ENCODE results near the gene DYNLT2.

Gene DYNLT2

GRCh38 chr6:169738204-169738975 is 13.0 kb downstream of the DYNLT2 start:
- no peak for TF ChIP-seq CTCF (IDR thresholded peaks at IDR 0.05; ENCODE audit: low read depth, low read length)
- Histone ChIP-seq H3K9me3 (no peaks in the 10 kb centered on the region), H3K4me1 (no peaks in the 10 kb centered on the region), H3K4me3 (ENCODE audit: low read depth, low read length) (no peak overlapping the region), H3K36me3 (no peaks in the 10 kb centered on the region), H3K27me3 (no peaks in the 10 kb centered on the region)
- DNase-seq: peak; percentile 19

- Histone ChIP-seq H3K4me3 (ENCODE audit: low read depth, low read length) (no peak overlapping the region), H3K27me3 (no peaks in the 10 kb centered on the region), H3K9me3 (no peaks in the 10 kb centered on the region), H3K36me3 (no peaks in the 10 kb centered on the region), H3K4me1 (no peaks in the 10 kb centered on the region)
- DNase-seq: no peak
- TF ChIP-seq CTCF (IDR thresholded peaks at IDR 0.05; ENCODE audit: low read depth, low read length): no peak
Measured at GRCh38 chr6:169729961-169730360, 21.4 kb downstream of the DYNLT2 start.

GRCh38 chr6:169726963-169727362 is 24.4 kb downstream of the DYNLT2 start:
- TF ChIP-seq CTCF (IDR thresholded peaks at IDR 0.05; ENCODE audit: low read depth, low read length): no peak
- H3K4me1 ChIP-seq: peaks cover 2% of the 10 kb centered on the region; the same call in 1 of the 2 replicates

GRCh38 chr6:169726049-169726400 is 25.3 kb downstream of the DYNLT2 start:
- H3K4me1 ChIP-seq: peaks cover 5% of the 10 kb centered on the region; the same call in 1 of the 2 replicates
- DNase-seq: no peak
- no peaks in the 10 kb centered on the region for H3K9me3 ChIP-seq
- peak overlapping the region; percentile 85 for H3K4me3 ChIP-seq (ENCODE audit: low read depth, low read length)
- no peaks in the 10 kb centered on the region for H3K27me3 ChIP-seq
- TF ChIP-seq CTCF (IDR thresholded peaks at IDR 0.05; ENCODE audit: low read depth, low read length): no peak
- no peaks in the 10 kb centered on the region for H3K36me3 ChIP-seq

More at GRCh38 chr6:169726963-169727362, 24.4 kb downstream of the DYNLT2 start:
- no peak overlapping the region for H3K4me3 ChIP-seq (ENCODE audit: low read depth, low read length)
- H3K27me3 ChIP-seq: no peaks in the 10 kb centered on the region
- DNase-seq: no peak
- no peaks in the 10 kb centered on the region for H3K36me3 ChIP-seq
- H3K9me3 ChIP-seq: no peaks in the 10 kb centered on the region

GRCh38 chr6:169725125-169726048 is 26.0 kb downstream of the DYNLT2 start:
- TF ChIP-seq CTCF (IDR thresholded peaks at IDR 0.05; ENCODE audit: low read depth, low read length): no peak
- no peaks in the 10 kb centered on the region for H3K27me3 ChIP-seq
- H3K9me3 ChIP-seq: no peaks in the 10 kb centered on the region
- peak overlapping the region; percentile 85 for H3K4me3 ChIP-seq (ENCODE audit: low read depth, low read length)
- DNase-seq: peak; percentile 37
- no peaks in the 10 kb centered on the region for H3K36me3 ChIP-seq
- H3K4me1 ChIP-seq: peaks cover 5% of the 10 kb centered on the region; the same call in 1 of the 2 replicates
